RWPE2 (cell line): Measurements from ENCODE around the gene SPATA31E1.

Experiments
- ATAC-seq: fragments of 200-7000 bp; cut with Tn5 transposase; 3 replicates; pipeline ENCODE4 v1.9.1; 2021; ENCODE audit warnings: low read depth
- DNase-seq: peaks from one replicate; pipeline ENCODE4 v3.0.0-alpha.2; 2020; ENCODE audit warnings: low spot score
- H3K27ac ChIP-seq: fragments of 450-650 bp; 2 replicates; pipeline ENCODE4 v1.5.1; 2017; ENCODE audit warnings: mild to moderate bottlenecking; ENCODE audit not compliant: poor library complexity, severe bottlenecking
- H3K27me3 ChIP-seq: fragments of 250-450 bp; sonication (Bioruptor Pico); 2 replicates; pipeline ENCODE4 v1.5.1; 2021; ENCODE audit warnings: mild to moderate bottlenecking, moderate library complexity; ENCODE audit not compliant: insufficient read depth, poor library complexity, severe bottlenecking
- H3K36me3 ChIP-seq: fragments of 250-450 bp; sonication (Bioruptor Pico); 2 replicates; pipeline ENCODE4 v1.5.1; 2020; ENCODE audit warnings: low read depth, mild to moderate bottlenecking, moderate library complexity
- H3K4me1 ChIP-seq: fragments of 250-450 bp; sonication (Bioruptor Pico); 2 replicates; pipeline ENCODE4 v1.5.1; 2021; ENCODE audit warnings: mild to moderate bottlenecking, moderate library complexity; ENCODE audit not compliant: insufficient read depth, poor library complexity, severe bottlenecking
- H3K4me3 ChIP-seq: fragments of 250-450 bp; sonication (Bioruptor Pico); 2 replicates; pipeline ENCODE4 v1.5.1; 2021; ENCODE audit warnings: mild to moderate bottlenecking, moderate library complexity; ENCODE audit not compliant: severe bottlenecking
- H3K9me3 ChIP-seq: fragments of 250-450 bp; sonication (Bioruptor Pico); 2 replicates; pipeline ENCODE4 v1.5.1; 2021; ENCODE audit warnings: mild to moderate bottlenecking, moderate library complexity; ENCODE audit not compliant: severe bottlenecking
- TF ChIP-seq, protein P1 (sequence below): fragments of 450-650 bp; IDR thresholded peaks from one replicate; pipeline ENCODE4 v1.5.1; 2017; ENCODE audit warnings: mild to moderate bottlenecking, moderate library complexity; ENCODE audit not compliant: poor library complexity, severe bottlenecking

SPATA31E1 gene

GRCh38 chr9:87853302-87853701 is 29.4 kb upstream of the SPATA31E1 start:
- H3K4me1 ChIP-seq = no peaks in the 10 kb centered on the region
- H3K27me3 ChIP-seq = no peaks in the 10 kb centered on the region
- TF ChIP-seq, protein P1, sequence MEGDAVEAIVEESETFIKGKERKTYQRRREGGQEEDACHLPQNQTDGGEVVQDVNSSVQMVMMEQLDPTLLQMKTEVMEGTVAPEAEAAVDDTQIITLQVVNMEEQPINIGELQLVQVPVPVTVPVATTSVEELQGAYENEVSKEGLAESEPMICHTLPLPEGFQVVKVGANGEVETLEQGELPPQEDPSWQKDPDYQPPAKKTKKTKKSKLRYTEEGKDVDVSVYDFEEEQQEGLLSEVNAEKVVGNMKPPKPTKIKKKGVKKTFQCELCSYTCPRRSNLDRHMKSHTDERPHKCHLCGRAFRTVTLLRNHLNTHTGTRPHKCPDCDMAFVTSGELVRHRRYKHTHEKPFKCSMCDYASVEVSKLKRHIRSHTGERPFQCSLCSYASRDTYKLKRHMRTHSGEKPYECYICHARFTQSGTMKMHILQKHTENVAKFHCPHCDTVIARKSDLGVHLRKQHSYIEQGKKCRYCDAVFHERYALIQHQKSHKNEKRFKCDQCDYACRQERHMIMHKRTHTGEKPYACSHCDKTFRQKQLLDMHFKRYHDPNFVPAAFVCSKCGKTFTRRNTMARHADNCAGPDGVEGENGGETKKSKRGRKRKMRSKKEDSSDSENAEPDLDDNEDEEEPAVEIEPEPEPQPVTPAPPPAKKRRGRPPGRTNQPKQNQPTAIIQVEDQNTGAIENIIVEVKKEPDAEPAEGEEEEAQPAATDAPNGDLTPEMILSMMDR = no peak
- H3K27ac ChIP-seq = no peak overlapping the region
- no peaks in the 10 kb centered on the region for H3K9me3 ChIP-seq
- H3K36me3 ChIP-seq = no peaks in the 10 kb centered on the region
- DNase-seq (no peak), ATAC-seq (no peak)
- no peak overlapping the region for H3K4me3 ChIP-seq

GRCh38 chr9:87853876-87854579 is 28.6 kb upstream of the SPATA31E1 start:
- Histone ChIP-seq H3K4me1 (no peaks in the 10 kb centered on the region), H3K27me3 (no peaks in the 10 kb centered on the region), H3K36me3 (no peaks in the 10 kb centered on the region), H3K27ac (no peak overlapping the region), H3K4me3 (no peak overlapping the region), H3K9me3 (no peaks in the 10 kb centered on the region)
- DNase-seq (no peak), ATAC-seq (no peak)
- TF ChIP-seq, protein P1 = no peak

DNA sequence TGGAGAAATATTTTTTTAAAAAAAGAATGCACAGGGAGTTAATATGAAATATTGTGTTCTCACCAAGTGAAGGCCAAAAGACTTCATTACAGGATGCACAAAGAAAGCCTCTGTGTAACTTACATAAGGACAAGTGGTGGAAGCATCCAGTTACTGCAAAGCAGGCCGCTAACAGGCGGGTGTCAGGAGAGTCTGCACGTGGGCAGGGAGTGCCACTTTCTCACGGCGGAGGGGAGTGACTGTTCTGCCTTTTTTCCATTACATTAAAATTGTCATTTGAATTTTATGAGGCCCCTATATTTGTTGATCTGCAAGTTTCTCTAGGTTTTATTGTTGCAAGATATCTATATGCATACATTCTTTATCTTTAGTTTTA is 28.1 kb upstream of the SPATA31E1 start:
- no peak for DNase-seq
- no peaks in the 10 kb centered on the region for H3K9me3 ChIP-seq
- no peaks in the 10 kb centered on the region for H3K4me1 ChIP-seq
- no peak for ATAC-seq
- no peak overlapping the region for H3K27ac ChIP-seq
- no peaks in the 10 kb centered on the region for H3K36me3 ChIP-seq
- H3K4me3 ChIP-seq = no peak overlapping the region
- H3K27me3 ChIP-seq = no peaks in the 10 kb centered on the region
- TF ChIP-seq, protein P1 = no peak

DNA sequence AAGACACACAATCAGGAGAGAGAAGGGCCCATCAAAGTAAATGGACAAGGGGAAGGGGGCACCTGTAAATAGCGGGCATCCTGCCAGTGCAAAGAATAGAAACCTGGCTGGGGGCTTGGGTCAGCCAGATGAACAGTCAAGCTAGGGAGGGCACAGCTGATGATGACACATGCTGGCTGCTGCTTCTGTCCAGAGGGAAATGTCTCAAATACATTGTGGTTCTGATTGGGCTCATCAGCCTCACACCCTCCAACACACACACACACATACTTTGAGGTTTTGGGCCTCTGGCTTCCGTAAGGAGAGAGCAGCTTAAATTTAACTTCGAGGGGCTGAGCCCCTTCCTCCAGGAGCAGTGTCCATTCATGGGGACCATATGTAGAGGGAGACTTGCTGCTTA is 27.6 kb upstream of the SPATA31E1 start:
- no peaks in the 10 kb centered on the region for H3K36me3 ChIP-seq
- ATAC-seq (no peak), DNase-seq (no peak)
- no peaks in the 10 kb centered on the region for H3K9me3 ChIP-seq
- H3K27me3 ChIP-seq = no peaks in the 10 kb centered on the region
- no peak overlapping the region for H3K4me3 ChIP-seq
- TF ChIP-seq, protein P1 = no peak
- no peaks in the 10 kb centered on the region for H3K4me1 ChIP-seq
- no peak overlapping the region for H3K27ac ChIP-seq

GRCh38 chr9:87857141-87857947 is 25.3 kb upstream of the SPATA31E1 start:
- DNase-seq (no peak), ATAC-seq (no peak)
- H3K27ac ChIP-seq = no peak overlapping the region
- H3K36me3 ChIP-seq = no peaks in the 10 kb centered on the region
- peaks cover 2% of the 10 kb centered on the region for H3K4me1 ChIP-seq
- TF ChIP-seq, protein P1 = no peak
- H3K4me3 ChIP-seq = no peak overlapping the region
- no peaks in the 10 kb centered on the region for H3K27me3 ChIP-seq
- peaks cover 6% of the 10 kb centered on the region for H3K9me3 ChIP-seq
